ENCODE results near the gene RANBP3.
"Not testable (repeated sequence)": the region's sequence is repeated elsewhere in the genome, so short reads cannot be mapped to it uniquely, and the experiment has no call there.

RANBP3 gene

GRCh38 chr19:5883157-5883873 is 94.6 kb downstream of the RANBP3 start:
- not testable (repeated sequence) for H3K27ac ChIP-seq (ENCODE audit: low read length); H3K27me3 ChIP-seq (ENCODE audit: low read depth, low read length); H3K9me3 ChIP-seq (ENCODE audit: control insufficient read depth in 1 of 2, low read length in 2 of 2); H3K4me3 ChIP-seq (ENCODE audit: low read depth in 1 of 2, low read length in 2 of 2); H3K36me3 ChIP-seq (ENCODE audit: control insufficient read depth in 1 of 2, insufficient read depth in 2 of 2, low read length in 2 of 2)
- peaks cover 3 to 18% of the 10 kb centered on the region in 2 donors for H3K4me1 ChIP-seq (ENCODE audit: control insufficient read depth in 1 of 2, insufficient read depth in 2 of 2, low read length in 2 of 2)

DNA sequence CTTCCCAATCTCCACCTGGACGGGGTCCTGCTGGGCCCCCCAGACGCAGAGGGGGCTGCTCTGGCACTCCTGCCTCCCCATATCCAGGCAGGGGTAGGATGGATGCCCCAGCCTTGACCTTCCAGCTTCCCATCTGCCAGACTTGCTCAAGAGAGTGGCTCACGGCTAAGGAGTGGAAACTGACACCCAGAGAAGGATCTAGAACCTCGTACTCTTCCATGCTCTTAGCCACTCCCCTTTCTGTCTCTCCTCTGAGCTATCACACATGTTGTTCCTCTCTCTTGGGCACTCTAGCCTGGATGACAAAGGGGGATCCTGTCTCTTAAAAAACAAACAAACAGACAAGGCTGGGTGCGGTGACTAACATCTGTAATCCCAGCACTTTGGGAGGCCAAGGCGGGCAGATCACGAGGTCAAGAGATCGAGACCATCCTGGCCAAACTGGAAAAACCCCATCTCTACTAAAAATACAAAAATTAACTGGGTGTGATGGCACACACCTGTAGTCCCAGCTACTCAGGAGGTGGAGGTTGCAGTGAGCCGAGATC is 95.4 kb downstream of the RANBP3 start:
- Histone ChIP-seq H3K27me3 (ENCODE audit: low read depth, low read length) (no peaks in the 10 kb centered on the region), H3K36me3 (ENCODE audit: control insufficient read depth in 1 of 2, insufficient read depth in 2 of 2, low read length in 2 of 2) (no peaks in the 10 kb centered on the region), H3K4me1 (ENCODE audit: control insufficient read depth in 1 of 2, insufficient read depth in 2 of 2, low read length in 2 of 2) (peaks cover 3 to 18% of the 10 kb centered on the region in 2 donors), H3K4me3 (ENCODE audit: low read depth in 1 of 2, low read length in 2 of 2) (no peak overlapping the region), H3K27ac (ENCODE audit: low read length) (no peak overlapping the region), H3K9me3 (ENCODE audit: control insufficient read depth in 1 of 2, low read length in 2 of 2) (no peaks in the 10 kb centered on the region)

GRCh38 chr19:5881543-5882299 is 96.2 kb downstream of the RANBP3 start:
- H3K27ac ChIP-seq (ENCODE audit: low read length): no peak overlapping the region
- no peaks in the 10 kb centered on the region for H3K36me3 ChIP-seq (ENCODE audit: control insufficient read depth in 1 of 2, insufficient read depth in 2 of 2, low read length in 2 of 2)
- peaks cover 3 to 18% of the 10 kb centered on the region in 2 donors for H3K4me1 ChIP-seq (ENCODE audit: control insufficient read depth in 1 of 2, insufficient read depth in 2 of 2, low read length in 2 of 2)
- H3K9me3 ChIP-seq (ENCODE audit: control insufficient read depth in 1 of 2, low read length in 2 of 2): no peaks in the 10 kb centered on the region
- no peaks in the 10 kb centered on the region for H3K27me3 ChIP-seq (ENCODE audit: low read depth, low read length)
- no peak overlapping the region for H3K4me3 ChIP-seq (ENCODE audit: low read depth in 1 of 2, low read length in 2 of 2)

DNA sequence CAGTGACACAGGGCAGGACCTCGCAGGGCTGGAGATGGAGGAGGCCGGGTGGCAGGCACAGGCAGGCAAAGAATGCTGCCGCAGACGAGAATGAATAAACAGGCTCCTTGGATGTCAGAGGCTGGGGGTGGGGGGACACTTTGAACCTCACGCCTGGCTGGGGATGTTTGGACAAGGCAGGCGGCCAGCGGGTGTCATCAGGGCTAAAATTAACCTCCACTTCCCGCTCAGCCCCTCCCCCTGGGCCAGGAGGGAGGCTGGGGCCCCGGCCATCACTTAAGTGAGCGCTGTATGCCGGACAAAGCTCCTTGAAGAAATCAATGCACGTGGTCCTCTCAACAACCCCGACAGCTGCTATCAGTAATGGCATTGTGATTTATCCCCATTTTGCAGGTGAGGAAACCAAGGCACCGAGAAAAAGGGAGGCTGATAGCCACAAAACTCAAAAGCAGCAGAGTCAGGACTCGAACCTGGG is 97.3 kb downstream of the RANBP3 start:
- Histone ChIP-seq H3K36me3 (ENCODE audit: control insufficient read depth in 1 of 2, insufficient read depth in 2 of 2, low read length in 2 of 2) (no peaks in the 10 kb centered on the region), H3K27me3 (ENCODE audit: low read depth, low read length) (no peaks in the 10 kb centered on the region), H3K27ac (ENCODE audit: low read length) (peak overlapping the region; percentile 45), H3K9me3 (ENCODE audit: control insufficient read depth in 1 of 2, low read length in 2 of 2) (no peaks in the 10 kb centered on the region), H3K4me3 (ENCODE audit: low read depth in 1 of 2, low read length in 2 of 2) (no peak overlapping the region), H3K4me1 (ENCODE audit: control insufficient read depth in 1 of 2, insufficient read depth in 2 of 2, low read length in 2 of 2) (peaks cover 3 to 18% of the 10 kb centered on the region in 2 donors)

DNA sequence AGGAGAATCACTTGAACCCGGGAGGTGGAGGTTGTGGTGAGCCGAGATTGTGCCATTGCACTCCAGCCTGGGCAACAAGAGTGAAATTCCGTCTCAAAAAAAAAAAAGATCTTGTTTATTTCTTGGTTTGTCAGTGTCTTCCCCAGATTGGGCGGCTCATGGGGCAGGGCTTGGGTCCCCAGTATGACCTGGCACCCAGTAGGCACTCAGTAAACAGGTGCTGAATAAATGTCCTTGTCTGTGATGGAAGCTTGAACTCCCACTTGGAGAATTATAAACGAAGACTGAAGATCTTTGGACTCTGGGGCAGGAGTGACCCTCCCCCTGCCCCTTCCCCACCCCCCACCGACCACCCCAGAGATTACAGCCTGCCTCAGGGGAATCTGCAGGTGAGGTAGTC is 97.7 kb downstream of the RANBP3 start:
- no peaks in the 10 kb centered on the region for H3K9me3 ChIP-seq (ENCODE audit: control insufficient read depth in 1 of 2, low read length in 2 of 2)
- H3K36me3 ChIP-seq (ENCODE audit: control insufficient read depth in 1 of 2, insufficient read depth in 2 of 2, low read length in 2 of 2): no peaks in the 10 kb centered on the region
- no peaks in the 10 kb centered on the region for H3K27me3 ChIP-seq (ENCODE audit: low read depth, low read length)
- H3K4me3 ChIP-seq (ENCODE audit: low read depth in 1 of 2, low read length in 2 of 2): no peak overlapping the region
- peaks cover 3 to 18% of the 10 kb centered on the region in 2 donors for H3K4me1 ChIP-seq (ENCODE audit: control insufficient read depth in 1 of 2, insufficient read depth in 2 of 2, low read length in 2 of 2)
- no peak overlapping the region for H3K27ac ChIP-seq (ENCODE audit: low read length)

DNA sequence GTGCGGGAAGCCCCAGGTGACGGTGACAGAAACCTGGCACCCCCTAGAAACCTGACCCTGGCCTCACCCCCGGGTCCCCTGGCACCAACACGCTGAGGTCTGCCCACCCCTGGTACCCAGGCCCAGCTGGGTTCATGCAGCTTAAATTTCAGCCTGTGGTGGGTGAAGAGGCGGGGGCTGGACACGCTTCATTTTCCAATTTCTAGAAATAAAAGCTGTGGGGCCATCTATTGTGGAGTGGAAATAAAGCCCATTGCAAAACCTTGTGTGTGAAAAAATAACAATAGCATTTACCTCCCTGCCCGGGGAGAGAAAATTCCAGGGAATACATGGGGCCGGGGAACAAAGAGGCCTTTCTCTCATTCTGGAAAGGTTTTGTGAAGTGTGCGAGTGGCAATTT is 100.1 kb downstream of the RANBP3 start:
- H3K9me3 ChIP-seq (ENCODE audit: control insufficient read depth in 1 of 2, low read length in 2 of 2): no peaks in the 10 kb centered on the region
- no peak overlapping the region for H3K4me3 ChIP-seq (ENCODE audit: low read depth in 1 of 2, low read length in 2 of 2)
- peaks cover 3 to 14% of the 10 kb centered on the region in 2 donors for H3K4me1 ChIP-seq (ENCODE audit: control insufficient read depth in 1 of 2, insufficient read depth in 2 of 2, low read length in 2 of 2)
- H3K27ac ChIP-seq (ENCODE audit: low read length): no peak overlapping the region
- no peaks in the 10 kb centered on the region for H3K27me3 ChIP-seq (ENCODE audit: low read depth, low read length)
- H3K36me3 ChIP-seq (ENCODE audit: control insufficient read depth in 1 of 2, insufficient read depth in 2 of 2, low read length in 2 of 2): no peaks in the 10 kb centered on the region

- no peak overlapping the region for H3K27ac ChIP-seq (ENCODE audit: low read length)
- H3K27me3 ChIP-seq (ENCODE audit: low read depth, low read length): no peaks in the 10 kb centered on the region
- no peaks in the 10 kb centered on the region for H3K9me3 ChIP-seq (ENCODE audit: control insufficient read depth in 1 of 2, low read length in 2 of 2)
- peaks cover 3 to 14% of the 10 kb centered on the region in 2 donors for H3K4me1 ChIP-seq (ENCODE audit: control insufficient read depth in 1 of 2, insufficient read depth in 2 of 2, low read length in 2 of 2)
- H3K4me3 ChIP-seq (ENCODE audit: low read depth in 1 of 2, low read length in 2 of 2): no peak overlapping the region
- H3K36me3 ChIP-seq (ENCODE audit: control insufficient read depth in 1 of 2, insufficient read depth in 2 of 2, low read length in 2 of 2): no peaks in the 10 kb centered on the region
Observed at GRCh38 chr19:5877427-5877826, 100.5 kb downstream of the RANBP3 start.

- not testable (repeated sequence) for H3K27me3 ChIP-seq (ENCODE audit: low read depth, low read length); H3K9me3 ChIP-seq (ENCODE audit: control insufficient read depth in 1 of 2, low read length in 2 of 2); H3K27ac ChIP-seq (ENCODE audit: low read length); H3K36me3 ChIP-seq (ENCODE audit: control insufficient read depth in 1 of 2, insufficient read depth in 2 of 2, low read length in 2 of 2); H3K4me1 ChIP-seq (ENCODE audit: control insufficient read depth in 1 of 2, insufficient read depth in 2 of 2, low read length in 2 of 2); H3K4me3 ChIP-seq (ENCODE audit: low read depth in 1 of 2, low read length in 2 of 2)
Observed at GRCh38 chr19:5874496-5874895, 103.4 kb downstream of the RANBP3 start.

GRCh38 chr19:5873617-5874199 is 104.2 kb downstream of the RANBP3 start:
- Histone ChIP-seq H3K27ac (ENCODE audit: low read length) (no peak overlapping the region), H3K4me3 (ENCODE audit: low read depth in 1 of 2, low read length in 2 of 2) (no peak overlapping the region)

GRCh38 chr19:5870986-5871394 is 107.0 kb downstream of the RANBP3 start:
- no peak overlapping the region for H3K4me3 ChIP-seq (ENCODE audit: low read depth in 1 of 2, low read length in 2 of 2)
- H3K27ac ChIP-seq (ENCODE audit: low read length): no peak overlapping the region
- H3K27me3 ChIP-seq (ENCODE audit: low read depth, low read length): no peaks in the 10 kb centered on the region
- no peaks in the 10 kb centered on the region for H3K4me1 ChIP-seq (ENCODE audit: control insufficient read depth in 1 of 2, insufficient read depth in 2 of 2, low read length in 2 of 2)
- H3K9me3 ChIP-seq (ENCODE audit: control insufficient read depth in 1 of 2, low read length in 2 of 2): no peaks in the 10 kb centered on the region
- no peaks in the 10 kb centered on the region for H3K36me3 ChIP-seq (ENCODE audit: control insufficient read depth in 1 of 2, insufficient read depth in 2 of 2, low read length in 2 of 2)

More at GRCh38 chr19:5873617-5874199, 104.2 kb downstream of the RANBP3 start:
- Histone ChIP-seq H3K9me3 (ENCODE audit: control insufficient read depth in 1 of 2, low read length in 2 of 2) (no peaks in the 10 kb centered on the region), H3K27me3 (ENCODE audit: low read depth, low read length) (no peaks in the 10 kb centered on the region), H3K36me3 (ENCODE audit: control insufficient read depth in 1 of 2, insufficient read depth in 2 of 2, low read length in 2 of 2) (no peaks in the 10 kb centered on the region), H3K4me1 (ENCODE audit: control insufficient read depth in 1 of 2, insufficient read depth in 2 of 2, low read length in 2 of 2) (no peaks in the 10 kb centered on the region)

Measured in muscle layer of duodenum (tissue), 2 donors.